ENCODE data around the gene TP73.
"Not testable (repeated sequence)": the region's sequence is repeated elsewhere in the genome, so short reads cannot be mapped to it uniquely, and the experiment has no call there.

Gene TP73

DNA sequence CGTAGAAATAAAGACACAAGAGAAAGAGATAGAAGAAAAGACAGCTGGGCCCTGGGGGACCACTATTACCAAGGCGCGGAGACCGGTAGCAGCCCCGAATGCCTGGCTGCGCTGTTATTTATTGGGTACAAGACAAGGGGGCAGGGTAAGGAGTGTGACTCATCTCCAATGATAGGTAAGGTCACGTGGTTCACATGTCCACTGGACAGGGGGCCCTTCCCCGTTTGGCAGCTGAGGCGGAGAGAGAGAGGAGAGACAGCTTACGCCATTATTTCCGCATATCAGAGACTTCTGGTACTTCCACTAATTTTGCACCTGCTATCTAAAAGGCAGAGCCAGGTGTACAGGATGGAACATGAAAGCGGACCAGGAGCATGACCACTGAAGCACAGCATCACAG lies 31.6 kb upstream of the TP73 start:
- no peak overlapping the region for H3K9ac ChIP-seq (ENCODE audit: insufficient read length, low read depth)
- H3K4me3 ChIP-seq (ENCODE audit: insufficient read length, low read depth): no peak overlapping the region
- H3K36me3 ChIP-seq (ENCODE audit: insufficient read depth, insufficient read length, low read length): no peaks in the 10 kb centered on the region
- TF ChIP-seq ZNF274 (IDR thresholded peaks at IDR 0.05; ENCODE audit: low read depth, low read length) (no peak), SUZ12 (IDR thresholded peaks at IDR 0.05; ENCODE audit: extremely low read depth, insufficient read depth, insufficient read length) (no peak), YY1 (IDR thresholded peaks at IDR 0.05; ENCODE audit: insufficient read depth, insufficient read length) (no peak)
- peaks cover 26% of the 10 kb centered on the region for H3K27me3 ChIP-seq (ENCODE audit: insufficient read depth, insufficient read length)
- H3K9me3 ChIP-seq (ENCODE audit: insufficient read depth, low read length): no peaks in the 10 kb centered on the region
- no peak for DNase-seq (ENCODE audit: low read depth, low spot score)
- H3K4me1 ChIP-seq (ENCODE audit: insufficient read depth, insufficient read length): peaks cover 5% of the 10 kb centered on the region

DNA sequence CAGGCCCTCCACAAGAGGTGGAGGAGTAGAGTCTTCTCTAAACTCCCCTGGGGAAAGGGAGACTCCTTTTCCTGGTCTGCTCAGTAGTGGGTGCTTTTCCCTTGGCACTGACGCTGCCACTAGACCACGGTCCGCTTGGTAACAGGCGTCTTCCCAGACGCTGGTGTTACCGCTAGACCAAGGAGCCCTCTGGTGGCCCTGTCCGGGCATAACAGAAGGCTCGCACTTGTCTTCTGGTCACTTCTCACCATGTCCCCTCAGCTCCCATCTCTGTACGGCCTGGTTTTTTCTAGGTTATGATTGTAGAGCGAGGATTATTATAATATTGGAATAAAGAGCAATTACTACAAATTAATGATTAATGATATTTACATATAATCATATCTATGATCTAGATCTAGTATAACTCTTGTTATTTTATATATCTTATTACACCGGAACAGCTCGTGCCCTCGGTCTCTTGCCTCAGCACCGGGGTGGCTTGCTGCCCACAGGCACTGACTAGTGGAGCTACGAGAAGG lies 31.1 kb upstream of the TP73 start:
- H3K27me3 ChIP-seq (ENCODE audit: insufficient read depth, insufficient read length): peaks cover 26% of the 10 kb centered on the region
- H3K36me3 ChIP-seq (ENCODE audit: insufficient read depth, insufficient read length, low read length); DNase-seq (ENCODE audit: low read depth, low spot score); H3K4me1 ChIP-seq (ENCODE audit: insufficient read depth, insufficient read length); H3K4me3 ChIP-seq (ENCODE audit: insufficient read length, low read depth); H3K9ac ChIP-seq (ENCODE audit: insufficient read length, low read depth); H3K9me3 ChIP-seq (ENCODE audit: insufficient read depth, low read length): not testable (repeated sequence)

DNA sequence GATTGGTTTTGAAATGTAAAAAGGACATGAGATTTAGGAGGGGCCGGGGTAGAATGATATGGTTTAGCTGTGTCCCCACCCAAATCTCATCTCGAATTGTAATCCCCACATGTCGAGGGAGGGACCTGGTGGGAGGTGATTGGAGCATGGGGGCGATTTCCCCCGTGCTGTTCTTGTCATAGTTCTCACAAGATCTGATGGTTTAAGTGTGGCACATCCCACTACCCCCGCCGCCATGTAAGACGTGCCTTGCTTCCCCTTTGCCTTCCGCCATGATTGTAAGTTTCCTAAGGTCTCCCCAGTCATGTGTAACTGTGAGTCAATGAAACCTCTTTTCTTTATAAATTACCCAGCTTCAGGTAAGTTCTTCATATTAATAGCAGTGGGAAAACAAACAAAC lies 30.2 kb upstream of the TP73 start:
- not testable (repeated sequence) for H3K9me3 ChIP-seq (ENCODE audit: insufficient read depth, low read length); DNase-seq (ENCODE audit: low read depth, low spot score); H3K36me3 ChIP-seq (ENCODE audit: insufficient read depth, insufficient read length, low read length); H3K9ac ChIP-seq (ENCODE audit: insufficient read length, low read depth); H3K4me3 ChIP-seq (ENCODE audit: insufficient read length, low read depth); H3K4me1 ChIP-seq (ENCODE audit: insufficient read depth, insufficient read length)
- peaks cover 26% of the 10 kb centered on the region for H3K27me3 ChIP-seq (ENCODE audit: insufficient read depth, insufficient read length)

DNA sequence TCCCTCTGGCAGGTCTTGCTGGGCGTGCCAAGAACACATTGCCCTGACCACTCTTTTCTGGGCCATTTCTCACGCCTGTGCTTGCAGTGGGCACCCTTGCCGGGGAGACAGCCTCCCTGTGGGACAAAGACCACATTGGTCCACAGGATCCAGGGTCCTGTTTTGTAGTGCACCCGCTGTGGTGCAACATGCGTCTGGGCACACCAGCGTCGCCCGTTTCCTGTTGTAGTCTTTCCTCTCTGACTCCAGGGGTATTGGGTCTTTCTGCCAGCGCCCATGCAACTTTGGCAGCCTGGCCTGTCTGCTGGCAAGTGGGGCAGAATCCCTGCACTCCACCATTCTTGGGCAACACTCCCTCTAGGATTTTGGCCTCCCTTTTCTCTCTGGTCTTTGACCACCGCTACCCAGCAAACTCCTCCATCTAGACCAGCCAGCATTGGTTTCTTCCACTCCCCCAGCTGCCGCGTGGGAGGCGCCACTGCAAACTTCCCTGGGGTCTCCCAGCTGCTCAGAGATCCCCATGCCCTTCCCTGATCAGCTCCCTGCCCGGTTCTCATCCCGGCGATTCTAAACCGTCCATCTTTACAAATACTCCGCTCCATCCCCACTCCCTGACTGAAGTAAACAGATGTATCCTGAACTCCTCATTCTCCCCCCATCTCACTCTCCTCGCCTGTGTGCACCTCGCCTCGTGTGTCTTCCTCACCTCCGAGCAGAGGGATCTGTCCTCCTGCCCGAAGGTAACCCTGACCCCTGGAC lies 28.7 kb upstream of the TP73 start:
- Histone ChIP-seq H3K4me1 (ENCODE audit: insufficient read depth, insufficient read length) (peaks cover under 1% of the 10 kb centered on the region), H3K4me3 (ENCODE audit: insufficient read length, low read depth) (peak overlapping the region; percentile 85), H3K9me3 (ENCODE audit: insufficient read depth, low read length) (no peaks in the 10 kb centered on the region), H3K27me3 (ENCODE audit: insufficient read depth, insufficient read length) (peaks cover 26% of the 10 kb centered on the region), H3K9ac (ENCODE audit: insufficient read length, low read depth) (peak overlapping the region; percentile 83), H3K36me3 (ENCODE audit: insufficient read depth, insufficient read length, low read length) (peaks cover 18% of the 10 kb centered on the region)
- no peak for DNase-seq (ENCODE audit: low read depth, low spot score)
- no peak for TF ChIP-seq YY1 (IDR thresholded peaks at IDR 0.05; ENCODE audit: insufficient read depth, insufficient read length)
- no peak for TF ChIP-seq SUZ12 (IDR thresholded peaks at IDR 0.05; ENCODE audit: extremely low read depth, insufficient read depth, insufficient read length)
- TF ChIP-seq ZNF274 (IDR thresholded peaks at IDR 0.05; ENCODE audit: low read depth, low read length): no peak

DNA sequence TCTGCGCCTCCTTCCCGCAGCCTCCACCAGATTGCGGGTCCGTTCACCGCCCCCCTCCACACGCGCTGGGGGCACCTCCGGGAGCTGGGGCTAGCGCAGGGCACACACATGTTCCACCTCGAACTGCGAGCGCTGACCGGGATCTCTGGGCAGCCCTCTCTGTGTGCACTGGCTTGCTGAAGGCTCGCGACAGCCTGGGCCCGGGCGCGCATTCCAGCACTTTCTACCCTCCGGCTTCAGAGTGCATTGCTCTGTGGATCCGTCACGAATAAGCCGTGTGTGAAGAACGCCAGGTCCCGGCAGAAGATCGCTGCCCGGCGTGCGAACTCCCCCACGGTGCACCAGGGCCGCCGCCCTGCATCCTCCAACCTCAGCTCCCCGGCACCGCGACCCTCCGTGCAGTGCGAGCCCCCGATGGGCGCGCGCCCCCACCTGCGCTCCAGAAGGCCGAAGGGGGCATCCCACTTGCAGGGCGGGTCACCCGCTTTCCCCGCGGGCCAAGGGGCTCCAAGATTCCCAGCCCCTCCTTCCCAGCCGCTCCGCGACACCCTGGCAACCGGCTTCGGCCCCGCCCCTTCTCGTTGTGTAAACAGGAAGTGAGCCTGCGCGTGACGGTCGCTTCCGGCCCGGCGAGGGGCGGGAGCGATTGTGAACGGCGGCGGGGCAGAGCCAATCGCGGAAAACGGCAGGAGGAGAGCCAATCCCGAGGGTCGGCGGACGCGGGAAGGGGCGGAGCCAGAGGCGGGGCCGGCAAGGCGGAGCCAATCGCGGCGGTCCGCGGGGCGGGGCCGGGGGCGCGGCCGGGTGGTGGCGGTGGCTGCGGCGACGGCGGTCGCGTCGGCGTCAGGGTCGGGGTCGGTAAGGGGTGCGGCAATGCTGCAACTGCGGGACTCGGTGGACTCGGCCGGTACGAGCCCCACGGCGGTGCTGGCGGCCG lies 27.8 kb upstream of the TP73 start, which contains the start of gene TPRG1L:
Gene TPRG1L, plus strand, starts transcription at position 816 of the 937 bp plus-strand sequence. Its CDS starts 58 bp downstream, at position 874.
- peak within 1 kb of the TSS; percentile 85 for H3K4me3 ChIP-seq (ENCODE audit: insufficient read length, low read depth)
- peaks cover 26% of the 10 kb centered on the region for H3K27me3 ChIP-seq (ENCODE audit: insufficient read depth, insufficient read length)
- DNase-seq (ENCODE audit: low read depth, low spot score): peak; percentile 89
- H3K4me1 ChIP-seq (ENCODE audit: insufficient read depth, insufficient read length): no peaks in the 10 kb centered on the region
- peak within 1 kb of the TSS; percentile 83 for H3K9ac ChIP-seq (ENCODE audit: insufficient read length, low read depth)
- TF ChIP-seq YY1 (IDR thresholded peaks at IDR 0.05; ENCODE audit: insufficient read depth, insufficient read length): no peak
- no peak for TF ChIP-seq SUZ12 (IDR thresholded peaks at IDR 0.05; ENCODE audit: extremely low read depth, insufficient read depth, insufficient read length)
- no peak for TF ChIP-seq ZNF274 (IDR thresholded peaks at IDR 0.05; ENCODE audit: low read depth, low read length)
- no peaks in the 10 kb centered on the region for H3K9me3 ChIP-seq (ENCODE audit: insufficient read depth, low read length)
- peaks cover 26% of the 10 kb centered on the region for H3K36me3 ChIP-seq (ENCODE audit: insufficient read depth, insufficient read length, low read length)

DNA sequence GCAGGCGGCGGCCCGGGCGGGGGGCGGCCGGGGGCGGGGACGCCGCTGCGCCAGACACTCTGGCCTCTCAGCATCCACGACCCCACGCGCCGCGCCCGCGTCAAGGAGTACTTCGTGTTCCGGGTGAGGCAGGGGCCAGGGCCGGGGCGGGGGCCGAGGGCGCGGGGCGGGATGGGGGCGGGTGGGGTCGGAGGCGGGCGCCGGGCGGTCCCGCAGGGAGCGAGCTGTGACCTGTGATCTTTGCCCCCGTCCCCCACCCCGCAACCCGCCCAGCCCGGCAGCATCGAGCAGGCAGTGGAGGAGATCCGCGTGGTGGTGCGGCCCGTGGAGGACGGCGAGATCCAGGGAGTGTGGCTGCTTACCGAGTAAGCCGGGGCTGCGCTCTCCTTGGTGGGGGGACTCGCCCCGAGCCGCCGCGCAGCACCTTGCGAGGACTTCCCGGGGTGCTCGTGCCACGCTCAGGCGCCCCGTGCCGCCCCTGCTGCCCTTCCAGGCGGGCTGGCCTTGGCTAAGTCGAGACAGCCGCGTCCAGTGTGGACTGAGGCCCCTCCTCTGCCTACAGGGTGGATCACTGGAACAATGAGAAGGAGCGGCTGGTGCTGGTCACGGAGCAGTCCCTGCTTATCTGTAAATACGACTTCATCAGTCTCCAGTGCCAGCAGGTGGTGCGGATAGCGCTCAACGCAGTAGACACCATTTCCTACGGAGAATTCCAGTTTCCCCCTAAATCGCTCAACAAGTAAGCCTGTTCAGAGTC lies 27.0 kb upstream of the TP73 start:
- H3K9me3 ChIP-seq (ENCODE audit: insufficient read depth, low read length): no peaks in the 10 kb centered on the region
- H3K27me3 ChIP-seq (ENCODE audit: insufficient read depth, insufficient read length): peaks cover 22% of the 10 kb centered on the region
- peak overlapping the region; percentile 64 for H3K4me3 ChIP-seq (ENCODE audit: insufficient read length, low read depth)
- peak overlapping the region; percentile 83 for H3K9ac ChIP-seq (ENCODE audit: insufficient read length, low read depth)
- no peaks in the 10 kb centered on the region for H3K4me1 ChIP-seq (ENCODE audit: insufficient read depth, insufficient read length)
- no peak for DNase-seq (ENCODE audit: low read depth, low spot score)
- peaks cover 35% of the 10 kb centered on the region for H3K36me3 ChIP-seq (ENCODE audit: insufficient read depth, insufficient read length, low read length)
- TF ChIP-seq YY1 (IDR thresholded peaks at IDR 0.05; ENCODE audit: insufficient read depth, insufficient read length): no peak
- TF ChIP-seq ZNF274 (IDR thresholded peaks at IDR 0.05; ENCODE audit: low read depth, low read length): no peak
- no peak for TF ChIP-seq SUZ12 (IDR thresholded peaks at IDR 0.05; ENCODE audit: extremely low read depth, insufficient read depth, insufficient read length)

DNA sequence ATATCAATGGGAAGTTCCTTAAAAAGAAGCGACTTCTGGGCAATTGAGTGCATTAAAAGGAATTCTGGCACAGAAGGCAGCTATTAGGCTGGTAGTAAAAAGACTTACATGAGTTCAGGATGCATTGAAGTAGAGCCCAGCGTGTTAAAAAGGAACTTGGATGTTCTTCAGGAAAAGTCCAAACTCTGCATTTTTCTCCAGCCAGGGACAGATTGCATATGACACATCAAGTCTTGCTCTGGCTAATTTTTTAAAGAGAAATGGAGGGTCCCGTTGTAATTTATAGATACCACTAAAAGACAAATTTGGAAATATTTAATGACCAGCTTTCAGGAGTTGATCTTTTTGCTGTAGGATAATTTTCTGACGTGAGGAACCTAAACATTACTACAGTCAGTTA lies 26.3 kb upstream of the TP73 start:
- no peak for DNase-seq (ENCODE audit: low read depth, low spot score)
- H3K4me1 ChIP-seq (ENCODE audit: insufficient read depth, insufficient read length): peaks cover 3% of the 10 kb centered on the region
- no peak overlapping the region for H3K4me3 ChIP-seq (ENCODE audit: insufficient read length, low read depth)

More for the DNA sequence above, 26.3 kb upstream of the TP73 start:
- H3K9me3 ChIP-seq (ENCODE audit: insufficient read depth, low read length): no peaks in the 10 kb centered on the region
- no peak overlapping the region for H3K9ac ChIP-seq (ENCODE audit: insufficient read length, low read depth)
- H3K27me3 ChIP-seq (ENCODE audit: insufficient read depth, insufficient read length): peaks cover 16% of the 10 kb centered on the region
- H3K36me3 ChIP-seq (ENCODE audit: insufficient read depth, insufficient read length, low read length): peaks cover 41% of the 10 kb centered on the region
- TF ChIP-seq YY1 (IDR thresholded peaks at IDR 0.05; ENCODE audit: insufficient read depth, insufficient read length): no peak
